Measurements from ENCODE around the gene ZBTB2. TPM values are rescaled to one million over a fixed set of nuclear protein-coding genes. Genes with fewer than 3 reads are reported as not detected.

Gene ZBTB2
- total RNA-seq, 2 donors from 2014 or later = 5.3 to 8.4 TPM

DNA sequence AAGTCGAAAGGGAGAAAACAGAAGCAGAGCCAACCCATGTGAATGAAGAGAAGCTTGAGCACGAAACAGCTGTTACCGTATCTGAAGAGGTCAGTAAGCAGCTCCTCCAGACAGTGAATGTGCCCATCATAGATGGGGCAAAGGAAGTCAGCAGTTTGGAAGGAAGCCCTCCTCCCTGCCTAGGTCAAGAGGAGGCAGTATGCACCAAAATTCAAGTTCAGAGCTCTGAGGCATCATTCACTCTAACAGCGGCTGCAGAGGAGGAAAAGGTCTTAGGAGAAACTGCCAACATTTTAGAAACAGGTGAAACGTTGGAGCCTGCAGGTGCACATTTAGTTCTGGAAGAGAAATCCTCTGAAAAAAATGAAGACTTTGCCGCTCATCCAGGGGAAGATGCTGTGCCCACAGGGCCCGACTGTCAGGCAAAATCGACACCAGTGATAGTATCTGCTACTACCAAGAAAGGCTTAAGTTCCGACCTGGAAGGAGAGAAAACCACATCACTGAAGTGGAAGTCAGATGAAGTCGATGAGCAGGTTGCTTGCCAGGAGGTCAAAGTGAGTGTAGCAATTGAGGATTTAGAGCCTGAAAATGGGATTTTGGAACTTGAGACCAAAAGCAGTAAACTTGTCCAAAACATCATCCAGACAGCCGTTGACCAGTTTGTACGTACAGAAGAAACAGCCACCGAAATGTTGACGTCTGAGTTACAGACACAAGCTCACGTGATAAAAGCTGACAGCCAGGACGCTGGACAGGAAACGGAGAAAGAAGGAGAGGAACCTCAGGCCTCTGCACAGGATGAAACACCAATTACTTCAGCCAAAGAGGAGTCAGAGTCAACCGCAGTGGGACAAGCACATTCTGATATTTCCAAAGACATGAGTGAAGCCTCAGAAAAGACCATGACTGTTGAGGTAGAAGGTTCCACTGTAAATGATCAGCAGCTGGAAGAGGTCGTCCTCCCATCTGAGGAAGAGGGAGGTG is 38.7 kb downstream of the ZBTB2 start:
- H3K4me3 ChIP-seq = no peak overlapping the region
- no peaks in the 10 kb centered on the region for H3K4me1 ChIP-seq (ENCODE audit: control insufficient read depth in 1 of 2, low read depth in 2 of 2)
- no peaks in the 10 kb centered on the region for H3K27me3 ChIP-seq (replicated peaks; ENCODE audit: insufficient read depth)
- H3K27ac ChIP-seq = no peak overlapping the region
- no peaks in the 10 kb centered on the region for H3K9me3 ChIP-seq
- DNase-seq (ENCODE audit: low spot score) (no peak), ATAC-seq (ENCODE audit: insufficient number of reproducible peaks, low FRiP score, low read depth) (no peak)
- no peaks in the 10 kb centered on the region for H3K36me3 ChIP-seq
- TF ChIP-seq, protein P1, sequence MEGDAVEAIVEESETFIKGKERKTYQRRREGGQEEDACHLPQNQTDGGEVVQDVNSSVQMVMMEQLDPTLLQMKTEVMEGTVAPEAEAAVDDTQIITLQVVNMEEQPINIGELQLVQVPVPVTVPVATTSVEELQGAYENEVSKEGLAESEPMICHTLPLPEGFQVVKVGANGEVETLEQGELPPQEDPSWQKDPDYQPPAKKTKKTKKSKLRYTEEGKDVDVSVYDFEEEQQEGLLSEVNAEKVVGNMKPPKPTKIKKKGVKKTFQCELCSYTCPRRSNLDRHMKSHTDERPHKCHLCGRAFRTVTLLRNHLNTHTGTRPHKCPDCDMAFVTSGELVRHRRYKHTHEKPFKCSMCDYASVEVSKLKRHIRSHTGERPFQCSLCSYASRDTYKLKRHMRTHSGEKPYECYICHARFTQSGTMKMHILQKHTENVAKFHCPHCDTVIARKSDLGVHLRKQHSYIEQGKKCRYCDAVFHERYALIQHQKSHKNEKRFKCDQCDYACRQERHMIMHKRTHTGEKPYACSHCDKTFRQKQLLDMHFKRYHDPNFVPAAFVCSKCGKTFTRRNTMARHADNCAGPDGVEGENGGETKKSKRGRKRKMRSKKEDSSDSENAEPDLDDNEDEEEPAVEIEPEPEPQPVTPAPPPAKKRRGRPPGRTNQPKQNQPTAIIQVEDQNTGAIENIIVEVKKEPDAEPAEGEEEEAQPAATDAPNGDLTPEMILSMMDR (IDR thresholded peaks at IDR 0.05) = no peak

- Histone ChIP-seq H3K4me1 (ENCODE audit: control insufficient read depth in 1 of 2, low read depth in 2 of 2) (no peaks in the 10 kb centered on the region), H3K27ac (no peak overlapping the region), H3K36me3 (no peaks in the 10 kb centered on the region), H3K9me3 (no peaks in the 10 kb centered on the region), H3K4me3 (no peak overlapping the region), H3K27me3 (replicated peaks; ENCODE audit: insufficient read depth) (no peaks in the 10 kb centered on the region)
- no peak for DNase-seq (ENCODE audit: low spot score)
- TF ChIP-seq, protein P1 (IDR thresholded peaks at IDR 0.05) = no peak
- no peak for ATAC-seq (ENCODE audit: insufficient number of reproducible peaks, low FRiP score, low read depth)
These were observed 39.6 kb downstream of the ZBTB2 start for GRCh38 chr6:151351731-151352130.

- H3K9me3 ChIP-seq = no peaks in the 10 kb centered on the region
- no peak overlapping the region for H3K4me3 ChIP-seq
- H3K27me3 ChIP-seq (replicated peaks; ENCODE audit: insufficient read depth) = no peaks in the 10 kb centered on the region
- no peak overlapping the region for H3K27ac ChIP-seq
- TF ChIP-seq, protein P1 (IDR thresholded peaks at IDR 0.05) = no peak
- no peak for DNase-seq (ENCODE audit: low spot score)
- H3K36me3 ChIP-seq = no peaks in the 10 kb centered on the region
- H3K4me1 ChIP-seq (ENCODE audit: control insufficient read depth in 1 of 2, low read depth in 2 of 2) = no peaks in the 10 kb centered on the region
- ATAC-seq (ENCODE audit: insufficient number of reproducible peaks, low FRiP score, low read depth) = no peak
These were observed 40.1 kb downstream of the ZBTB2 start for GRCh38 chr6:151351146-151351700.

DNA sequence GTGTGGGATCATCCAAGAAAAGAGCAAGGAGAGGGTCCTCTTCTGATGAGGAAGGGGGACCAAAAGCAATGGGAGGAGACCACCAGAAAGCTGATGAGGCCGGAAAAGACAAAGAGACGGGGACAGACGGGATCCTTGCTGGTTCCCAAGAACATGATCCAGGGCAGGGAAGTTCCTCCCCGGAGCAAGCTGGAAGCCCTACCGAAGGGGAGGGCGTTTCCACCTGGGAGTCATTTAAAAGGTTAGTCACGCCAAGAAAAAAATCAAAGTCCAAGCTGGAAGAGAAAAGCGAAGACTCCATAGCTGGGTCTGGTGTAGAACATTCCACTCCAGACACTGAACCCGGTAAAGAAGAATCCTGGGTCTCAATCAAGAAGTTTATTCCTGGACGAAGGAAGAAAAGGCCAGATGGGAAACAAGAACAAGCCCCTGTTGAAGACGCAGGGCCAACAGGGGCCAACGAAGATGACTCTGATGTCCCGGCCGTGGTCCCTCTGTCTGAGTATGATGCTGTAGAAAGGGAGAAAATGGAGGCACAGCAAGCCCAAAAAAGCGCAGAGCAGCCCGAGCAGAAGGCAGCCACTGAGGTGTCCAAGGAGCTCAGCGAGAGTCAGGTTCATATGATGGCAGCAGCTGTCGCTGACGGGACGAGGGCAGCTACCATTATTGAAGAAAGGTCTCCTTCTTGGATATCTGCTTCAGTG is 40.8 kb downstream of the ZBTB2 start:
- Histone ChIP-seq H3K4me1 (ENCODE audit: control insufficient read depth in 1 of 2, low read depth in 2 of 2) (no peaks in the 10 kb centered on the region), H3K27ac (no peak overlapping the region), H3K4me3 (no peak overlapping the region), H3K9me3 (no peaks in the 10 kb centered on the region), H3K27me3 (replicated peaks; ENCODE audit: insufficient read depth) (no peaks in the 10 kb centered on the region), H3K36me3 (no peaks in the 10 kb centered on the region)
- DNase-seq (ENCODE audit: low spot score) (no peak), ATAC-seq (ENCODE audit: insufficient number of reproducible peaks, low FRiP score, low read depth) (no peak)
- TF ChIP-seq, protein P1 (IDR thresholded peaks at IDR 0.05) = no peak

All from thoracic aorta (tissue), 2 donors.